HG03066 (cell line): Measurements from ENCODE around the gene DNAH14.
"Not testable (repeated sequence)": the region's sequence is repeated elsewhere in the genome, so short reads cannot be mapped to it uniquely, and the experiment has no call there.

Source experiments
- ATAC-seq: cut with Tn5 transposase; IDR thresholded peaks from one replicate; pipeline ENCODE4 v1.9.1; 2021; ENCODE audit warnings: low read depth; ENCODE audit not compliant: unreplicated experiment

The DNAH14 gene

GRCh38 chr1:225137976-225138375 lies 208.5 kb downstream of the DNAH14 start:
- no peak for ATAC-seq

- ATAC-seq = no peak
These were observed 213.5 kb downstream of the DNAH14 start for GRCh38 chr1:225143001-225143400.

- no peak for ATAC-seq
These were observed 217.0 kb downstream of the DNAH14 start for GRCh38 chr1:225146478-225146877.

GRCh38 chr1:225147791-225148190 lies 218.3 kb downstream of the DNAH14 start:
- ATAC-seq = not testable (repeated sequence)

GRCh38 chr1:225152061-225152460 lies 222.6 kb downstream of the DNAH14 start:
- no peak for ATAC-seq

GRCh38 chr1:225155555-225155954 lies 226.1 kb downstream of the DNAH14 start:
- no peak for ATAC-seq

- ATAC-seq = no peak
These were observed 226.8 kb downstream of the DNAH14 start for GRCh38 chr1:225156254-225156653.

GRCh38 chr1:225158291-225158690 lies 228.8 kb downstream of the DNAH14 start:
- ATAC-seq = no peak

- no peak for ATAC-seq
These were observed 230.3 kb downstream of the DNAH14 start for GRCh38 chr1:225159793-225160192.

- not testable (repeated sequence) for ATAC-seq
These were observed 247.9 kb downstream of the DNAH14 start for GRCh38 chr1:225177409-225177808.

- ATAC-seq = no peak
These were observed 250.2 kb downstream of the DNAH14 start for GRCh38 chr1:225179686-225180085.

- no peak for ATAC-seq
These were observed 253.2 kb downstream of the DNAH14 start for GRCh38 chr1:225182716-225183115.

GRCh38 chr1:225191199-225191753 lies 261.8 kb downstream of the DNAH14 start:
- no peak for ATAC-seq

GRCh38 chr1:225201447-225201846 lies 272.0 kb downstream of the DNAH14 start:
- ATAC-seq = no peak

GRCh38 chr1:225207791-225208190 lies 278.3 kb downstream of the DNAH14 start:
- no peak for ATAC-seq

GRCh38 chr1:225209153-225209552 lies 279.7 kb downstream of the DNAH14 start:
- no peak for ATAC-seq

- ATAC-seq = not testable (repeated sequence)
These were observed 280.7 kb downstream of the DNAH14 start for GRCh38 chr1:225210180-225210579.

- not testable (repeated sequence) for ATAC-seq
These were observed 282.4 kb downstream of the DNAH14 start for GRCh38 chr1:225211694-225212442.

- ATAC-seq = no peak
These were observed 294.8 kb downstream of the DNAH14 start for GRCh38 chr1:225224287-225224686.

- ATAC-seq = no peak
These were observed 296.2 kb downstream of the DNAH14 start for GRCh38 chr1:225225681-225226080.

GRCh38 chr1:225228871-225229303 lies 299.4 kb downstream of the DNAH14 start:
- ATAC-seq = no peak

- ATAC-seq = not testable (repeated sequence)
These were observed 300.0 kb downstream of the DNAH14 start for GRCh38 chr1:225229429-225229828.
